Stimulated activated CD4-positive, alpha-beta T cell treated with anti-CD3 and anti-CD28 coated beads, Interleukin-1b, Interleukin-23, amount 100 ng/mL, for 4 hours (primary cell): ENCODE data around the gene PPARD.
"Not testable (repeated sequence)": the region's sequence is repeated elsewhere in the genome, so short reads cannot be mapped to it uniquely, and the experiment has no call there.

Experiments used
- DNase-seq, 2 donors: peaks; one replicate each; pipeline ENCODE4 v3.0.0-alpha.2; 2020; ENCODE audit warnings: low read depth in 2 of 2

Gene PPARD

GRCh38 chr6:35438378-35439065 lies 96.2 kb downstream of the PPARD start:
- DNase-seq, result not testable (repeated sequence)

DNA sequence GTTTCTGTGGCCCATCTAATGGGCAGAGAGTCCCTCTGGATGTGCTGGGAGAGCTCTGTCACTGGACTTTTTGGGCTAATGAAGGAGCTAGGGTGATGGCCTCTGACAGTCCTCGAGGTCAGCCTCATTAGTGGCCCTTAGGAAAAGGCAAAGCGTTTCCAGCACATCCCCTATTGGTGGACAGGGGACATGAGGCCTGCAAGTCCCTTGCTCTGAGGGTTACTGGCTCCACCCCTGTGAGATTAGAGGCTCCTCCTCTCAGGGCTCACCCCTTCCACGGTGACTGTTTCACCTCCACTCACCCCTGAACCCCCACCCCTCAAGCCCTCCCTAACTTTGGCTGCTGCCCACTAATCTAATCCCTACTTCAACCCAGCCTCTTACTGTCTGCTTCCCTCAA lies 97.0 kb downstream of the PPARD start:
- no peak for DNase-seq

GRCh38 chr6:35441205-35441604 lies 98.8 kb downstream of the PPARD start:
- DNase-seq, result no peak

DNA sequence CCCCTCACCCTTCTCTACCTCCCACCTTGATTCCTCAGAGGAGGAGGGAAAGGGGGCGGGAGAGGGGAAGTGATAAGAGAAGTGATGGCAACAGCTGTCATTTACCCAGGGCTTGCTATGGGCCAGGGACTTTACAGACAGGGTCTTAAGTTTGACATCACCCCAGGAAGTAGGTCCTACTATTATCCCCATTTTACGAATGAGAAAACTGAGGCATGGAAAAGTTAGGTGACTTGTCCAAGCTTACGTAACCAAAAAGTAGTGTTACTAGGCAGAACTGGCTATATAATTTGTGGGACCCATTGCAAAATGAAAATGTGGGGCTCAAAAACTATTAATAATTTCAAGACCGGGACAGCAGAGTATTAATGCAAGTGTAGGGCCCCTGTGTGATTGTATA lies 99.3 kb downstream of the PPARD start:
- no peak for DNase-seq

DNA sequence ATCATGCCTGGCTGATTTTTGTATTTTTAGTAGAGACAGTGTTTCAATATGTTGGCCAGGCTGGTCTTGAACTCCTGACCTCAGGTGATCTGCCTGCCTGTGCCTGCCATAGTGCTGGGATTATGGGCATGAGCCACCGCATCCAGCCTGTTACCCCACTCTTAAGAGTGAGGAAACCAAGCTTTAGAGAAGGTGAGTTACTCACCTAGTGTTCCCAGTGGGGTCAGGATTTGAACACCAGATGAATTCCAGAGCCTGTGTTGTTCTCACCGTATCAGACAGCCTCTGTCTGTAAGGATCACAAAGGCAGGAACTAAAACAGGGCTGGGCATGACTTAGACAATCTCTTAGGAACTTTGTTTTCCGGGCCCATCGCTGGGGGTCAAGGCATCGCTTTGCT lies 100.3 kb downstream of the PPARD start:
- no peak for DNase-seq

DNA sequence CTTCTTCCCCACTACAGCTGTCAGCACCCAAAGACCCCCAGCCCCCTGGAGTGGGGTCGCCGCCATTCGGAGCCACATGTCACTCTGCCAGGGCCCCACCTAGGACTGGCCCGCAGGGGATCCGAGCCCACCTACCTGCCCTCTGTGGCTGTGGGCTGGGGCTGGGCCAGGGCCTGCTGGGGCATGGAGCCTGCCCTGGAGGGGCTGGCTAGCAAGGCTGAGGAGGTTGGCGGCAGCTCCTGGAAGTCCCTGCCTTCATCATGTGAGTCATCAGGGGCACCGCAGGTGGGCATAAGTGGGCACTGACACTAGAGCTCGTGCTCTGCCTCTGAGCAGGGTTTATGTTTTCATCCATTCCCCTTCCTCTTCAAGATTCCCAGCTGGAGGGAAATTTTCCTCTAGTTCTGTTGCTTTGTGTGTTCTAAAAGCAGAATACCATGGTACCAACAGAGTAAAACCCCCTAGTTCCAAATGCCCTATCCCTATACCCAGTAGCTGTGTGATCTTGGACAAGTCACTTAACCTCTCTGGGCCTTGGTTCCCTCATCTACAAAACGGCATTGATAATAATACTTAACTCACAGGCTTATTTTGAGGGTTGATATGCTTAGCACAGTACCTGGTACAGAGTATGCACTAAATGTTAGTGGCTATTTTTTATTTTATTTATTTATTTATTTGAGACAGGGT lies 101.1 kb downstream of the PPARD start:
- no peak for DNase-seq

DNA sequence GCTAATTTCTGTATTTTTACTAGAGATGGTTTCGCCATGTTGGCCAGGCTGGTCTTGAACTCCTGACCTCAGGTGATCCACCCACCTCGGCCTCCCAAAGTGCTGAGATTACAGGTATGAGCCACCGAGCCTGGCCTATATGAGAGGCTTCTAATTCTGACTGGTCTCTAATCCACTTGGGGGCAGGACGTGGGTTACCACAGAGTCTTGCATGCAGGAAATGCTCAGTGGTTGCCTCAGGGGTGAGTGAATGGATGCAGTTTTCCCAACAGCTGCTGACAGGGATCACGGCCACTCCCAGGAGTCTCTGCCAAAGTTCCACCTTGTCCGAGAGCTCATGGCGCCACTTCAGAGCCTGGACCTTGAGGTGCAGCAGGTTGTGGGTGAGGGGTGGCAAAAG lies 103.3 kb downstream of the PPARD start:
- DNase-seq, result no peak

GRCh38 chr6:35448191-35448590 lies 105.8 kb downstream of the PPARD start:
- no peak for DNase-seq

DNA sequence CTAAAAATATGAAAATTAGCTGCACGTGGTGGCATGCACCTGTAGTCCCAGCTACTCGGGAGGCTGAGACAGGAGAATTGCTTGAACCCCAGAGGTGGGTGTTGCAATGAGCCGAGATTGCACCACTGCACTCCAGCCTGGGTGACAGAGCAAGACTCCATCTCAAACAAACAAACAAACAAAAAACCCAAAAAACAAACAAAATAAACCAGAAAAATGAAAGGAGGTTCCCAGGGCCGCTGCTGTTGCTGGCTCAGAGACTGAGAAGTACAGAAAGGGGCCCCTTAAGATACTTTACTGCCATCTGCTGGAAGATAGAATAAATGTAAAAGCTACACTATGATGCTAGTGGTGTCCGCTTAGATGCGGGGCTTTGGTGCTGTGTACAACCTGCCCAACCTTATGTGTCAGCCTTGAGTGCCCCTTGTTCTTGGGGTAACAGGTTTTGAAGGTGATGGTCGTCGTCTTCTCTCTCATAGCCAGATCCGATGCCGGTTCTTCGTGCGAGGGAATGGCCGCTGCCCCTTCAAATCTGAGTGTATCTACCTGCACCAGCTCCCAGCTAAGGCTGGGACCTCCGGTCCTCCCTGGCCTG lies 107.0 kb downstream of the PPARD start:
- DNase-seq, result no peak

DNA sequence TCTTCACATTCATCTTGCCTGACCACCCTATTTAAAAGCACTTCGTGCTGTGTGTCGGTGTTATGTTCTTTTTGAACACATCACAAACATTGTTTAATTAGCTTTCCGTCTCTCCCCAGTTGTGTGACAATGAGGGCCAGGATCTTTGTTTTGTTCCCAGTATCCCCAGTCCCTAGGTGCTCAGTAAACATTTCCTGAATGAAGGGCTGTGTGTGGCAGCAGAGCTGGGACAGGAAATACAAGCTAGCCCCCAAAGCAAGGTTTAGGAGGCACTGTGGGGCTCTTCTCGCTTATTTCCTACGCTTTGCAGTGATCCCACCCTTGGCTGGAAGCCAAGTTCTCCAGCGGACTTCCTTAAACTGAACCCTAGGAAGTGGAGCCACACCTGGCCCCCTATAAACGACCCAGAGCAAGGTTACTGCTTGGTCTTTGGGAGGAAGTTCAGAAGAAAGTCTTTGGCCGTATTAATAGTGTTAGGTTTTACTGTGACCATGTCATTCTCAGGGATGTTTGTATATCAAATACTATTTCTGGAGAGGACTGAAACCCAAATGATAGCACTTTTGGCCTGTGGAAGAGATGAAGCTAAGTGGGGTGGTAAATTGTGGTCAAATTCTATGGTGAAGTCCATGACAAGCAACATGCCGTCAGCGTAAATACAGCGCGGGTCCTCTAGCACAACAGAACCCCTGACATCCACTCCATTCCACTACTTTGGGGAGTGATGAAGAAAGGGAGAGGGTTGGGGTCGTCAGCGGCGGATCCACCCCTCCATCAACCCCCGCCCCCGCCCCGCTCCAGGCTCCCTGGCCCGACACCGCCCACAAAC lies 109.2 kb downstream of the PPARD start:
- DNase-seq, result no peak

- peak; percentile 78 to 93 for DNase-seq
These were observed 110.1 kb downstream of the PPARD start, which contains the start of gene FANCE for GRCh38 chr6:35452183-35453090. Gene FANCE (plus strand): TSS chr6:35452338. CDS start chr6:35452546, 208 bp downstream.

GRCh38 chr6:35453236-35453635 lies 110.9 kb downstream of the PPARD start:
- DNase-seq, result no peak

- DNase-seq, result no peak
These were observed 112.2 kb downstream of the PPARD start for GRCh38 chr6:35454391-35455110.

DNA sequence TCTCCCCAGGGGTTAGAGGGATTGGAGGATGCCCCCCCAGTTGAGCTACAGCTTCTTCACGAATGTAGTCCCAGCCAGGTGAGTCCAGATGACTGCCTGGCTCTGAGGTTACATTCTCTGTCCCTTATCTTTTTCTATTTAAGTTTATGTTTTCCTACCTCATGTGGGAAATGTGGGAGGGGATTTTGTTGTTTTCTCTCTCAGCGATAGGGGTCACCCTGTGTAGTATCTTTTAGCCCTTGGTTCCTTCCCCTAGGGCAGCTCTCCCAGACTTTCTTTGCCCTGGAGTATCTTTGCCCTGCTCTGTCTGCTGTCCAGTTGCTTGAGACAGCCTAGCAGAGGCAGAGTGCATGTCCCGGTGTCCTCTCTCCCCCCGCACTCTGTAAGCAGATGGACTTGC lies 115.5 kb downstream of the PPARD start:
- DNase-seq, result no peak

DNA sequence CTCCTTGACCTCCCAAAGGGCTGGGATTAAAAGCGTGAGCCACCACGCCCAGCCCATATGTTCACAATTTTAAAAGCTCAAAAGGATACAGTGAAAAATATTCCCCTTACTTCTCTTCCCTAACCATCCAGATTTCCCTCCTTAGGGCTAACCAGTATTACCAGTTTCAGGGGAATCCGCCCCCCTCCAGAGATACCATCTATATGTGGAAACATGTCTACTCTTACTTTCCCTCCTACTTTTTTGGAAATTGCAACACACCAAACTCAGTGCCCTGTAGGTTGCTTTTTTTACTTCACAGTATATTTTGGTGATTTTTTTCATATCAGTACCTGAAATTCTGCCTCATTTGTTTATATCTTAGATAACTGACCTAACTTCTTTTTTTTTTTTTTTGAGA lies 118.9 kb downstream of the PPARD start:
- no peak for DNase-seq

DNA sequence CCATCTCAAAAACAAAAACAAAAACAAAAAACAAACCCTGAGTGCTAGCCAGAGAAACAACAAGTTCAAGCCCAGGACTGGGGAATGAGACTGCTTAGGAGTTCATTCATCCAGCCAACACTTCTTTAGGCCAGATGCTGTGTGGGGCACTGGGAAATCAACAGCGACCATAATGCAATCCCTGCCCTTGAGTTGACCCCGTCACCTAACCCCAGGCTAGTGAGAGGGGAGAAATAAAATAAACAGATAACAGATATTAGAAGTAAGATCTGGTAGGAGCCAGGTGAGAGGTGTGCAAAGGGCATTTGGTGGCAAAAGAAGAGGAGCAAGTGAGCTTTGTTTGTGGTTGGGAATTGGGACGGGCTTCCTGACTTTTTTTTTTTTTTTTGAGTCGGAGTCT lies 120.9 kb downstream of the PPARD start:
- no peak for DNase-seq

DNA sequence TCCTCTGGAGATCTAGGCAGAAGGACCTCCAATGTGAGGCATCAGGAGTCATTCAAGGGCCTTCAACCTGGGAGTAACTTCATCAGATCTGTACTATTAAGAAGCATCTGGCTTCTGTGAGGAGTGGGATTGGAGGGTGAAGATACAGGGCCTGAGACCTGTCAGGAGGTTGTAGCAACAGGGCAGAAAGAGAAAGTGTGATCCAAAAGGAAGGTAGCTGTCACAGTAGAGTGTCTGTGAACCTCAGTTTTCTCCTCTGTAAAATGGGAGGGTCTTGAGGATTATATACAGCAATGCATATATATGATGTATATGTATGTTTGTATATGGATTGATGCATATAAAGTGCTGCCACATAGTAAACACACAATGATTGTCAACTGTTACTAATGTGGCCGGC lies 123.3 kb downstream of the PPARD start:
- DNase-seq, result no peak

DNA sequence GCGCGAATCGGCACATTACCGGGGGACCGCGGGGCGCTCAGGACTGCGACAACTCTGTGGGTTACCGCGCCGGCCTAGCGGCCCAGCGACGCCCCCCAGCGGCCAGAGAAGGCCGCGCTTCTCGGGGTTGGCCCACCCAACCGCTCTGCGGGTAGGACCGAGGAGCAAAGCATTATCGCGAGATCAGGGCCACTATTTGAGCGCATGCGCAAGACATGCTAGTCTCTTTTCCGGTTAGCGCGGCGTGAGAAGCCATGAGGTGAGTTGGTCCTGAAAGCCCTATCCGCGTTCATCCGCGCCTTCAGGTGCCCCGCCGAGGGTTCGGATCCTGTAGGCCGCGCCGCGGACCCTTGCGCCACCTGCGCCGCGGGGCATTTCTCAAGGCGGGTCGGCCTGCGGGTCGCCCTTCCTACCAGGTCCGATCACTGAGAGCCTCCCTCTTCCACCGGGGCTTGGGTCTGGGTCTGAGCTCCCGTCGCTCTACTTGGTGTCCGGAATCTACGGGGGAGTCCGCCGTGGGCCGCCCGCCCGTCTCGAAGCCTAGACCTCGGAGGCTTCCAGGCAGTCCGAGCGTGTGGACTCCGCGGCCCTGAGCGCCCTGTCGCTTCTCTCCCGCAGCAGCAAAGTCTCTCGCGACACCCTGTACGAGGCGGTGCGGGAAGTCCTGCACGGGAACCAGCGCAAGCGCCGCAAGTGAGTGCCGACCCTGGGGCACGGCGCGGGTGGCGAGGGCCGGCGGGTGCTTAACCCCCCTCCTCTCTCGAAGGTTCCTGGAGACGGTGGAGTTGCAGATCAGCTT lies 126.0 kb downstream of the PPARD start, which contains the start of gene RPL10A:
RPL10A (plus strand) TSS at position 221 of the 799 bp plus-strand sequence; CDS start at position 255, 34 bp downstream.
- DNase-seq, result peak; percentile 91 to 97

DNA sequence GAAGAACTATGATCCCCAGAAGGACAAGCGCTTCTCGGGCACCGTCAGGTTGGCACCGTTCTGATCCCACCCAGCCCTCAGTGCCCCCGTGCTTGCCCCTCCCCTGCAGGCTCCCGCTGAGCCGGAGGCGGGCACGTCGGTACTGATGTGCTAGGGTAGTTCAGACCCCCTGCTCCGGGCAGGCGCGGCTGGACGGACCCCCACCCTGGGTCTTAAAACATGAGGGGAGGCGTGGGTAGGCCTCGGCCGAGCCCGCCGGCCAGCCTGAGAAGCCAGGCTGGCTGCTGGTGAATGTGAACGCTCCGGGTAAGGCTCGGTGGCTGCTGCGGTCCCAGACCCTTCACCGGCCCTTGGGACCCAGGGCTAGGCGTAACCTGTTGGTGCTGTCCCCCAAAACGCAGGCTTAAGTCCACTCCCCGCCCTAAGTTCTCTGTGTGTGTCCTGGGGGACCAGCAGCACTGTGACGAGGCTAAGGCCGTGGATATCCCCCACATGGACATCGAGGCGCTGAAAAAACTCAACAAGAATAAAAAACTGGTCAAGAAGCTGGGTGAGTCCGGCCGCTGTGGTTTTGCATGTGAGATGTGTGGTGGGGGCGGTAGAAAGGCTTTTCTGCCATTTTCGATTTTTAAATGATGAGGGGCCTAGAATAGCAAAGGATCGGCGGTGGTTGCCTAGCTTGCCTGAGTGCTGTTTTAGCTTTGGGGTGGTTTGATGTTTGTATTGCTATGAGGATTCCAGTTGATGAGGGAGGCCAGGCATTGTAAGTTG lies 126.8 kb downstream of the PPARD start:
- DNase-seq, result peak in 1 of 2 donors; percentile 39
